T47D (cell line): Measurements from ENCODE around the gene TMEM119.

ENCODE experiments used
- DNase-seq, 2 experiments: peaks; one replicate each; pipeline versions ENCODE4 v3.0.0 to v3.0.0-alpha.2; 2011 to 2012; ENCODE audit warnings: low read depth in 1 of 2, low spot score in 1 of 2
- JUND ChIP-seq: IDR thresholded peaks from 2 replicates; pipeline ENCODE4 v1.6.1; 2012; ENCODE audit warnings: low read depth
- in situ Hi-C: cut with HindIII; loops from 2 replicates; pipeline ENCODE4 v1.10.0; 2016; ENCODE audit warnings: low sequenced_read_pairs, low pct_unique_long_range_greater_than_20kb

The TMEM119 gene

GRCh38 chr12:108608616-108609015 lies 10.7 kb upstream of the TMEM119 start:
- no peak for TF ChIP-seq JUND
- no peak for DNase-seq
- in situ Hi-C loops = no loop called here

DNA sequence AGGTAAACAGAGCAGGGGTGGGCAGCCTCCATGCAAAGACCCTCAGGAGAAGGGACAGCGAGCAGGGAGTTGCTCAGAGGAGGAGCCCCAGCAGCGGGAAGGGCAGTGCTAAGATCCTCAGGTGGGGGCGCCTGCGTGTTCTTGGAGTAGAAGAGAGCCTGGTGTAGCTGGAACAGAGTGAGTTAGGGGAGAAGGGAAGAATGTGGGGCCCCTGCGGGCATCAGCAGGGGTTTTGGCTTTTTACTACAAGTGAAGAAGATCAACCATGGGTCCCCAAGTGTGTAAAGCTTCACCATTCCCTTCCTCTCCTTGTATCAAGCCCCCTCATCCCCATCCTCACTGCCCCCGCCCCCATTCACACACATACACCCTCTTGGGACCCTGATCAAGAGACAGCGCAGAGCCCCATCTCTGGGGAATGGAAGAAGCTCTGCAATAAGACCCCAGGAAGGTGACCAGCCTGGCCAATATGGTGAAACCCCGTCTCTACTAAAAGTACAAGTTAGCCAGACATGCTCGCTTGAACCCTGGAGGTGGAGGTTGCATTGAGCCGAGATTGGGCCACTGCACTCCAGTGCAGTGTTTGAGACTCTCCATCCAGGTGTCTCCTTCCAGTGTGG lies 10.2 kb upstream of the TMEM119 start:
- DNase-seq = no peak
- TF ChIP-seq JUND = no peak
- in situ Hi-C loops = no loop called here

- in situ Hi-C loops = no loop called here
- no peak for TF ChIP-seq JUND
- no peak for DNase-seq
Measured at GRCh38 chr12:108606492-108606891, 8.6 kb upstream of the TMEM119 start.

GRCh38 chr12:108605690-108606406 lies 8.0 kb upstream of the TMEM119 start:
- in situ Hi-C loops = no loop called here
- TF ChIP-seq JUND = no peak
- DNase-seq = no peak

DNA sequence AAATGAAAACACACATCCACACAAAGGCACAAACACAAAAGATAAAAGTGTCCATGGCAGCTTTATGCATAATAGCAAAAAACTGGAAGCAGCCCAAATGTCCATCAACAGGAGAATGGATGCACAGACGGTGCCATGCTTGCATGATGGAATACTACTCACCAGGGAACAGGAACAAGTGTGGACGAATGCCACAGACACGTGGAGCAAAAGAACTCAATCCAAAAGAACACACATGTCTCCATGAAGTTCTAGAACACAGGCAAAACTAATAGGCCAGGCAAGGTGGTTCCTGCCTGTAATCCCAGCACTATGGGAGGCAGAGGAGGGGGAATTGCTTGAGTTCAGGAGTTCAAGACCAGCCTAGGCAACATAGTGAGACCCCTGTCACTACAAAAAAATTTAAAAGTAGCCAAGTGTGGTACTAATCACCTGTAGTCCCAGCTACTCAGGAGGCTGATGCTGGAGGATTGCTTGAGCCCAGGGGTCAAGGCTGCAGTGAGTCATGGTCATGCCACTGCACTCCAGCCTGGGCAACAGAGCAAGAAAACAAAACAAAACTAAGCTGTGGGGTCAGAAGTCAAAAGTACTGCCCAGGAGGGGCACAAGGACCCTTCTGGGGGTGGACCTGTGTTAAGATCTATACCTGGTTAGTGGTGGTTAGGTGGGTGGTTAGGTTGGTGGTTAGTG lies 7.3 kb upstream of the TMEM119 start:
- in situ Hi-C loops = no loop called here

GRCh38 chr12:108604208-108604941 lies 6.5 kb upstream of the TMEM119 start:
- no peak for TF ChIP-seq JUND
- in situ Hi-C loops = no loop called here
- DNase-seq = no peak

More for the DNA sequence above, 7.3 kb upstream of the TMEM119 start:
- TF ChIP-seq JUND = no peak
- DNase-seq = no peak

- in situ Hi-C loops = no loop called here
- no peak for TF ChIP-seq JUND
- no peak for DNase-seq
Measured at GRCh38 chr12:108603743-108604142, 5.9 kb upstream of the TMEM119 start.

DNA sequence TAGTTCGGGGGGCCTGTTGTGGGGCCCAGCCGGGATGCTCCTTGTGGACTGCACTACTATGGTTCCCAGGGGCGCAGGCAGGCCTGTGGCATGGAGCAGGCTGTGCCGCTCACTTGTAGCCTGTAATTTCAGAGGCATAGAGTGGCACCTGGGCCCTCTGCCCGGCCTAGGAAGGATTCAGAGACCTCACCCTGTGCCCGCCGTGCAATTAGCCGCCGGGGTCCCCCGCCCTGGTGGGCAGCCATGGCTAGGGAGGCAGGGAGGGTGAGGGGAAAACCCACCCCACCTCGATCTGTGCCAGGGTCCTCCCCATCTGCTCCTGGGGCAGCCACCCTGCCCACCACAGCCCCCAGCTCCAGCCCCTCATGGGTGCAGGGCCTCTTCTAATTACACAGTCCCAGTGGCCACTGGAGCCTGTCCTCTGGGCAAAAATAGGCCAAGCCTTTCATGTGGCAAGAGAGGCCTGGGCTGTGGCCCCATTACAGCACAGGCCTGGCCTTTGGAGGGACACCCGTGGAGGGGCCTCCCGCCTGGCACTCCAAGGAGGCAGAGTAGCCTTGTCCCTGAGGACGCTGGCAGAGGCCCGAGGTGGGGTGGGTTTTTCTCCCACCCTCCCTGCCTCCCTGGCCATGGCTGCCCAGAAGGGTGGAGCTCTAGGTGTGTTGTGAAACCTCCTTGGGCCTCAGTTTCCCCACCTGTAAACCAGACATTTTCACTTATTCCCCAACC lies 5.3 kb upstream of the TMEM119 start:
- no peak for DNase-seq
- TF ChIP-seq JUND = no peak

GRCh38 chr12:108602209-108602705 lies 4.4 kb upstream of the TMEM119 start:
- TF ChIP-seq JUND = no peak
- DNase-seq = no peak
- in situ Hi-C loops = no loop called here

More for the DNA sequence above, 5.3 kb upstream of the TMEM119 start:
- in situ Hi-C loops = no loop called here

DNA sequence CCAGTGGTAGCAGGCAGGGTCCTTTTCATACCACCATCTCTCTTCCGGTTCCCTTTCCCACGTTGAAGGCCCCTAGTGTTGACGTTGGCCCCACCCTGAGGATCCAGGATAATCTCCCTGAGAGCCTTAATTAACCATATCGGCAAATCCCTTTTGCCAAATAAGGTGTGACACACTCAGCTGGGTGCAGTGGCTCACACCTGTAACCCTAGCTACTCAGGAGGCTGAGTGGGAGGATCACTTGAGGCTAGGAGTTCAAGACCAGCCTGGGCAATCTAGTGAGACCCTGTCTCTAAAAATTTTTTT lies 2.8 kb upstream of the TMEM119 start:
- TF ChIP-seq JUND = no peak
- DNase-seq = no peak
- in situ Hi-C loops = no loop called here

GRCh38 chr12:108599948-108600701 lies 2.2 kb upstream of the TMEM119 start:
- DNase-seq = no peak
- no peak for TF ChIP-seq JUND
- in situ Hi-C loops = no loop called here
